Parathyroid adenoma (tissue), 2 donors: ENCODE measurements around the gene CD34.

Source experiments
- H2AFZ ChIP-seq: fragments of 300-600 bp; sonication (generic); one replicate; pipeline ENCODE4 v1.7.0; 2017; ENCODE audit warnings: antibody characterized with exemption, mild to moderate bottlenecking
- H3K27ac ChIP-seq: fragments of 300-600 bp; sonication (generic); one replicate; pipeline ENCODE4 v1.7.0; 2017
- H3K27me3 ChIP-seq: fragments of 300-600 bp; sonication (generic); one replicate; pipeline ENCODE4 v1.7.0; 2017; ENCODE audit warnings: low read length; ENCODE audit not compliant: control insufficient read depth, insufficient read depth
- H3K36me3 ChIP-seq: fragments of 300-600 bp; sonication (generic); one replicate; pipeline ENCODE4 v1.7.0; 2017; ENCODE audit warnings: low read length; ENCODE audit not compliant: control insufficient read depth, insufficient read depth
- H3K4me1 ChIP-seq: fragments of 300-600 bp; sonication (generic); one replicate; pipeline ENCODE4 v1.7.0; 2017; ENCODE audit warnings: control low read depth
- H3K4me2 ChIP-seq: fragments of 300-600 bp; sonication (generic); one replicate; pipeline ENCODE4 v1.7.0; 2017; ENCODE audit warnings: low read length
- H3K4me3 ChIP-seq: fragments of 300-600 bp; sonication (generic); one replicate; pipeline ENCODE4 v1.7.0; 2017; ENCODE audit warnings: low read depth, low read length
- H3K79me2 ChIP-seq: fragments of 300-600 bp; sonication (generic); one replicate; pipeline ENCODE4 v1.7.0; 2017; ENCODE audit warnings: control low read depth
- H3K9ac ChIP-seq: fragments of 300-600 bp; sonication (generic); one replicate; pipeline ENCODE4 v1.7.0; 2017; ENCODE audit warnings: mild to moderate bottlenecking
- H3K9me3 ChIP-seq: fragments of 300-600 bp; sonication (generic); one replicate; pipeline ENCODE4 v1.7.0; 2017; ENCODE audit warnings: low read length; ENCODE audit not compliant: control insufficient read depth
- CTCF ChIP-seq: fragments of 300-600 bp; sonication (generic); IDR thresholded peaks from one replicate; pipeline ENCODE4 v1.7.0; 2017; ENCODE audit warnings: antibody characterized with exemption, mild to moderate bottlenecking
- donor health status: primary hyperparathyroidism.

Gene CD34

GRCh38 chr1:207923561-207923960, 12.6 kb upstream of the CD34 start:
- Histone ChIP-seq H3K4me1 (no peaks in the 10 kb centered on the region), H3K4me3 (no peak overlapping the region), H3K27me3 (no peaks in the 10 kb centered on the region), H3K9me3 (no peaks in the 10 kb centered on the region), H3K27ac (no peak overlapping the region), H3K36me3 (no peaks in the 10 kb centered on the region), H3K4me2 (no peak overlapping the region), H3K9ac (no peak overlapping the region), H2AFZ (no peak overlapping the region), H3K79me2 (no peaks in the 10 kb centered on the region)
- no peak for TF ChIP-seq CTCF

GRCh38 chr1:207923121-207923520, 12.2 kb upstream of the CD34 start:
- Histone ChIP-seq H3K9ac (no peak overlapping the region), H3K4me2 (no peak overlapping the region), H3K36me3 (no peaks in the 10 kb centered on the region), H3K4me1 (no peaks in the 10 kb centered on the region), H3K4me3 (no peak overlapping the region), H3K79me2 (no peaks in the 10 kb centered on the region), H3K9me3 (no peaks in the 10 kb centered on the region), H3K27me3 (no peaks in the 10 kb centered on the region), H2AFZ (no peak overlapping the region), H3K27ac (peak overlapping the region; percentile 44)
- no peak for TF ChIP-seq CTCF

- Histone ChIP-seq H3K27ac (peak overlapping the region; percentile 44), H2AFZ (no peak overlapping the region), H3K9me3 (no peaks in the 10 kb centered on the region), H3K27me3 (no peaks in the 10 kb centered on the region), H3K4me1 (no peaks in the 10 kb centered on the region), H3K4me2 (no peak overlapping the region), H3K4me3 (no peak overlapping the region), H3K79me2 (no peaks in the 10 kb centered on the region), H3K36me3 (no peaks in the 10 kb centered on the region), H3K9ac (no peak overlapping the region)
- TF ChIP-seq CTCF: no peak
Measured at GRCh38 chr1:207922554-207922953, 11.6 kb upstream of the CD34 start.

GRCh38 chr1:207921321-207921720, 10.4 kb upstream of the CD34 start:
- no peaks in the 10 kb centered on the region for H3K27me3 ChIP-seq
- H3K4me3 ChIP-seq: no peak overlapping the region
- no peaks in the 10 kb centered on the region for H3K4me1 ChIP-seq
- H3K9me3 ChIP-seq: no peaks in the 10 kb centered on the region
- H3K36me3 ChIP-seq: no peaks in the 10 kb centered on the region
- TF ChIP-seq CTCF: no peak
- H3K9ac ChIP-seq: no peak overlapping the region
- H3K27ac ChIP-seq: no peak overlapping the region
- H3K4me2 ChIP-seq: no peak overlapping the region
- no peaks in the 10 kb centered on the region for H3K79me2 ChIP-seq
- H2AFZ ChIP-seq: no peak overlapping the region

GRCh38 chr1:207920444-207921021, 9.6 kb upstream of the CD34 start:
- Histone ChIP-seq H3K9me3 (no peaks in the 10 kb centered on the region), H3K4me2 (no peak overlapping the region), H3K27me3 (no peaks in the 10 kb centered on the region), H3K9ac (no peak overlapping the region), H3K27ac (no peak overlapping the region), H2AFZ (no peak overlapping the region), H3K36me3 (no peaks in the 10 kb centered on the region), H3K4me1 (no peaks in the 10 kb centered on the region), H3K79me2 (no peaks in the 10 kb centered on the region), H3K4me3 (no peak overlapping the region)
- TF ChIP-seq CTCF: no peak
